ENCODE measurements around the gene KLF17. TPM values are rescaled to one million over a fixed set of nuclear protein-coding genes. Genes with fewer than 3 reads are reported as not detected.

The KLF17 gene
- total RNA-seq, 1 experiment from 2014 or later: not detected

DNA sequence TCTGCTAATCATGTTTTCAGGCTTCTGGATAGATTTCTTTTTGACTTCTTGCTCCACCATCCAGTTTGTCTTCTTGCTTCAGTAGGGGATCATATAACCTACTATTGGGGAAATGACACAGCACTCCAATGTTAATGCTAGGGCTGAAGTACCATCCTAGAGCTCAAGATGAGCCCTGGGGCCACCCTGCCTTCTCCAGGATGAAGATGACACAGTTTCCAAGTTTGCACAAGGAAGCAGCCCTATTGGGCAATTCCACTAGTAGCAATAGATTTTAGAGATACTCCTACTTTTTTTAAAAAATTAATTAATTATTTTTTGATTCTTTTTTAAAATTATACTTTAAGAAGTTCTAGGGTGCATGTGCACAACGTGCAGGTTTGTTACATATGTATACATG lies 34.1 kb downstream of the KLF17 start:
- Histone ChIP-seq H3K27me3 (0 out of 2 replicates have a peak, but pooled peaks cover 3% of the 10 kb centered on the region), H3K4me1 (peaks cover 13% of the 10 kb centered on the region), H3K27ac (no peak overlapping the region), H3K36me3 (no peaks in the 10 kb centered on the region), H3K4me3 (no peak overlapping the region), H3K9me3 (replicated peaks) (no peaks in the 10 kb centered on the region)
- no peak for DNase-seq

DNA sequence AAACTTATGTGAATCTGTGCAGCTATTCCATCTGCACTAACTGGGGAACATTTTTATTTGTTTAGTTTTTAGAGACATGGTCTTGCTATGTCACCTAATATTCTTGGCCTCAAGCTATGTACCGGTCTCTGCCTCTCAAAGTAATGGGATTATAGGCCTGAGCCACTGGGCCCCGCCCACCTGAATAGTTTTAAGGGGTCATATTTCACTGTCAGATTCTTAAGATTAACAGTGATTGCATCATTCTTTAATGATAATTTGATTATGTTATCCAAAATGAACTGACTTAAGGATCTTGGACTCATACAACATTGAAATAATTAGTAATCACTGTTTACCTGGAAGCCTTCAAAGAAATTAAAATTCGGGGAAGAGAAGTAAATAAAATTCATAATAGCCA lies 35.4 kb downstream of the KLF17 start:
- Histone ChIP-seq H3K27me3 (0 out of 2 replicates have a peak, but pooled peaks cover 3% of the 10 kb centered on the region), H3K4me3 (no peak overlapping the region), H3K4me1 (peaks cover 13% of the 10 kb centered on the region), H3K36me3 (no peaks in the 10 kb centered on the region), H3K27ac (no peak overlapping the region), H3K9me3 (replicated peaks) (no peaks in the 10 kb centered on the region)
- peak in 1 of 2 experiments; percentile 49 for DNase-seq

DNA sequence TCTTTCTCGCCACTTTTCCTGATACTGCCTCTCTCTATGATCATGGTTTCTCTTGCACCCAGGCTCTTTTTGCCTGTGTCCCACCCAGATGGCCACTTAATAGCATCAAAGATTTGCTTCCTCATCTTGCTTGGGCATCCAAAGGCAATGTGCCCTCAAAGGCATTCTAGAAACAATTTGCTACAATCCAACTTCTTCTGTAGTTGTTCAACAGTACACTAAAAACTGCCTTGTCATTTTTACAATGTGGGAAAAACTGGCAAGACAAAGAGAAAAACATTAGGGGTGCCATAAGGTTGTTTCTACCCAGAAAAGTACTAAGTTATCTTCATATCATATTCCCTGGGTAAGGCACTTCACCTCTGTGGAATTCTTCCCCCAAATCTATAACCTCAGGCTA lies 39.3 kb downstream of the KLF17 start:
- peaks cover 4% of the 10 kb centered on the region; the same call in 1 of the 2 replicates for H3K9me3 ChIP-seq (replicated peaks)
- H3K36me3 ChIP-seq: no peaks in the 10 kb centered on the region
- no peak overlapping the region for H3K4me3 ChIP-seq
- peaks cover 13% of the 10 kb centered on the region for H3K4me1 ChIP-seq
- H3K27me3 ChIP-seq: no peaks in the 10 kb centered on the region
- no peak overlapping the region for H3K27ac ChIP-seq
- DNase-seq: no peak

- no peak for DNase-seq
- H3K9me3 ChIP-seq (replicated peaks): peaks cover 4% of the 10 kb centered on the region; the same call in 1 of the 2 replicates
- H3K4me3 ChIP-seq: no peak overlapping the region
Measured at GRCh38 chr1:44158871-44159270, 40.2 kb downstream of the KLF17 start.

DNA sequence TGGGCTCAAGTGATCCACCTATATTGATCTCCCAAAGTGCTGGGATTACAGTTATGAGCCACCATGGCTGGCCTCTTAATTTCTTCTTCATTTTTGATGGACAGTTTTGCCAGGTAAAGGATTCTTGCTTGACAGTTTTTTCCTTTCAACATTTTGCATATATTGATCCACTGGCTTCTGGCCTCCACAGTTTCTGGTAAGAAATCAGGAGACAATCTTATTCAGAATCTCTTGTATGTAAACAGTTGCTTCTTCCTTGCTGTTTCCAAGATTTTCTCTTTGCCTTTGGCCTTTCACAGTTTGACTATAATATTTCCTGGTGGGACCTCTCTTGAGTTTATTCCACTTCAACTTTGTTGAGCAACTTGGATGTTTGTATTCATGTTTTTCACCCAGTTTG lies 42.9 kb downstream of the KLF17 start:
- Histone ChIP-seq H3K27me3 (no peaks in the 10 kb centered on the region), H3K4me3 (no peak overlapping the region), H3K27ac (no peak overlapping the region), H3K36me3 (no peaks in the 10 kb centered on the region), H3K9me3 (replicated peaks) (peaks cover 4% of the 10 kb centered on the region; the same call in 1 of the 2 replicates), H3K4me1 (no peaks in the 10 kb centered on the region)
- no peak for DNase-seq

More at GRCh38 chr1:44158871-44159270, 40.2 kb downstream of the KLF17 start:
- no peaks in the 10 kb centered on the region for H3K36me3 ChIP-seq
- H3K27ac ChIP-seq: no peak overlapping the region
- H3K27me3 ChIP-seq: no peaks in the 10 kb centered on the region
- H3K4me1 ChIP-seq: peaks cover 12% of the 10 kb centered on the region

DNA sequence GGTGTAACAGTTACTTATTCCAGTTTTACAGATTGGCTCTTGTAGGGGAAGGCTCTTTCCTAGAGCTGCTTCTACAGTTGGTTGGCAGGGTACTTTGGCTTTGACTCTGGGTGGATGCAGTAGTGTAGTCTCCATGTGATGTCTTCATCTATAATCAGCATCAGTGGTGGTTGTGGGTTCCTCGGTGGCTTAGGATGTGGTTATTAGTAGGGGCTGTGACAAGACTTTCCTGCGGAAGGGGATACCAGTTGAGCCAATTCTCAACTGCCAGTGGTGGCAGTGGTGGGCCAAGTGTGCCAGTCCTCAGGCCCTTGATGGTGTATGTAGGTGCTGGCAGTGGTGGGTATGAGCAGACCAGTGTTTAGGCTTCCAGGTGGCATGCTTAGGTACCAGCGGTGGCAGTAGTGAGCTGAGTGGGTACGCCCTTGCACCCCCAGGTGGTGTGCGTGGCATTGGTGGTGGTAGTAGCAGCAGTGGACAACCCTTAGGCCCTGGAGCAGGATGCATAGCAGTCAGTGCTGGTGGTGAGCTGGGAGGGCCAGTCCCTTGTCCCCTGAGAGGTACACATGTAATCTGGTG lies 50.0 kb downstream of the KLF17 start:
- Histone ChIP-seq H3K4me1 (no peaks in the 10 kb centered on the region), H3K9me3 (replicated peaks) (no peaks in the 10 kb centered on the region), H3K27ac (no peak overlapping the region), H3K4me3 (no peak overlapping the region), H3K36me3 (no peaks in the 10 kb centered on the region), H3K27me3 (peaks cover 8% of the 10 kb centered on the region; the same call in 1 of the 2 replicates)
- no peak for DNase-seq

DNA sequence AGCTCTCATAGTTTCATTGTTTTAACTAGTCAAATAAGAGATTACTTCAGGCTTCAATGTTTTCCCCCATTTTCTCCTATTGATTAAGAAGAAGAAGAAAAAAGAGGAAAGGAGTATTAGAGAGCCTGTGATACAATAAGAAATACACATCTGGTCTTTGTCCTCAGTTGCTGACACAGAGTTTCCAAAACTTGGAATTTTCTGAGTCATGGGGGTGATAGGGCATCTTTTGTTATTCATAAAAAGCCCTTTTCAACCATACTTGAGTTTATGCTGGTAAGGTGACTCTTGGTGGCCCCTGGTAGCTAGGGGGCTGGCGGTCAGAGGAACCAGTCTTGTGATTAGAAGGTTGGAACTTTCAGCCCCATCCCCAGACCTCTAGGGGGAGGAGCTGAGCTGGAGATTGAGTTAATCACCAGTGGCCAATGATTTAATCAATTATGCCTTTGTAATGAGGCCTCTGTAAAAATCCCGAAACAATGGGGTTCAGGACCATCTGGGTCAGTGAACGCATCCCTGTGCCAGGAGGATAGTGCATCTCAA lies 51.7 kb downstream of the KLF17 start:
- Histone ChIP-seq H3K27me3 (peaks cover 8% of the 10 kb centered on the region; the same call in 1 of the 2 replicates), H3K27ac (no peak overlapping the region), H3K36me3 (no peaks in the 10 kb centered on the region), H3K4me3 (no peak overlapping the region), H3K4me1 (no peaks in the 10 kb centered on the region), H3K9me3 (replicated peaks) (peaks cover 7% of the 10 kb centered on the region; the same call in 1 of the 2 replicates)
- DNase-seq: no peak

DNA sequence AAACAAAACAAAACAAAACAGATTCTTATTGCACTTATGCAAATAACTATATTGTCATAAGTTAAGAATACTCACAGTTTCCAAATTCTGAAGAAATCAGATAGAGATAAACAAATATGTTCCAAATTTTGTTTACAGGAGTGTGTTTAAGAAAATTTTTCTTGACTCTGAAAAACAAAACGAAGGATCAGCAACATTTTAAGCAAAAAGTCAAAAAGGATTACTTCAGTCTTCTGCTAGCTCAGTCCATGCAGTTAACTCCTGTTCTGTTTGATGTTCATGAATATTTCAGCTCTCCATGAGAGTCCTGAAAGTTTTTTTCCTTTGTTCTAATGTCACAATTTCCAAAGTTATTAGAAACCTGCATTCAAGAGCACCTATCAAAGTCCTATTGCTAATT lies 56.0 kb downstream of the KLF17 start:
- H3K36me3 ChIP-seq: no peaks in the 10 kb centered on the region
- H3K9me3 ChIP-seq (replicated peaks): peaks cover 16% of the 10 kb centered on the region; the same call in 1 of the 2 replicates
- no peaks in the 10 kb centered on the region for H3K4me1 ChIP-seq
- no peak for DNase-seq
- no peak overlapping the region for H3K4me3 ChIP-seq
- no peak overlapping the region for H3K27ac ChIP-seq
- H3K27me3 ChIP-seq: peaks cover 8% of the 10 kb centered on the region; the same call in 1 of the 2 replicates

Other genes starting within 250 kb of the KLF17 start
- gene ARTN, start 185.0 kb upstream of the KLF17 start, total RNA-seq (2014; rRNA removed; shearing (Covaris generic)): 2.8 and 3.0 TPM in 2 replicates
- gene IPO13, start 171.9 kb upstream of the KLF17 start, total RNA-seq (2014; rRNA removed; shearing (Covaris generic)): 15.4 and 17.7 TPM in 2 replicates
- gene DPH2, start 148.8 kb upstream of the KLF17 start, total RNA-seq (2014; rRNA removed; shearing (Covaris generic)): 45.4 and 47.9 TPM in 2 replicates
- 89.7 and 109 TPM in 2 replicates for gene ATP6V0B, start 143.9 kb upstream of the KLF17 start, total RNA-seq (2014; rRNA removed; shearing (Covaris generic))
- gene B4GALT2, start 139.6 kb upstream of the KLF17 start, total RNA-seq (2014; rRNA removed; shearing (Covaris generic)): 65.9 and 67.4 TPM in 2 replicates
- 0.85 and 1.6 TPM in 2 replicates for gene CCDC24, start 127.2 kb upstream of the KLF17 start, total RNA-seq (2014; rRNA removed; shearing (Covaris generic))
- 0.51 and 0.63 TPM in 2 replicates for gene SLC6A9, start 87.4 kb upstream of the KLF17 start, total RNA-seq (2014; rRNA removed; shearing (Covaris generic))
- gene KLF18, start 22.8 kb downstream of the KLF17 start, total RNA-seq (2014; rRNA removed; shearing (Covaris generic)): 0.05 TPM in 1 of 2 replicates, not detected in the other
- 32.4 and 34.0 TPM in 2 replicates for gene DMAP1, start 94.7 kb downstream of the KLF17 start, total RNA-seq (2014; rRNA removed; shearing (Covaris generic))
- gene ERI3, start 236.4 kb downstream of the KLF17 start, total RNA-seq (2014; rRNA removed; shearing (Covaris generic)): 64.8 TPM in 2 replicates